KMS-11 (cell line): ENCODE data around the gene GPR137B.

Experiments used
- H2AFZ ChIP-seq: fragments of 200-600 bp; sonication (generic); 2 replicates; pipeline ENCODE4 v1.6.1; 2016; ENCODE audit warnings: antibody characterized with exemption, mixed run types, low read depth
- H3K27ac ChIP-seq: fragments of 200-600 bp; sonication (generic); 2 replicates; pipeline ENCODE4 v1.6.1; 2016; ENCODE audit warnings: mild to moderate bottlenecking, mixed run types
- H3K27me3 ChIP-seq: fragments of 200-600 bp; sonication (generic); 2 replicates; pipeline ENCODE4 v1.6.1; 2017; ENCODE audit warnings: mild to moderate bottlenecking, low read depth, mixed run types, moderate library complexity; ENCODE audit not compliant: insufficient read depth
- H3K36me3 ChIP-seq: fragments of 200-600 bp; sonication (generic); 2 replicates; pipeline ENCODE4 v1.6.1; 2017; ENCODE audit warnings: mild to moderate bottlenecking, mixed run types; ENCODE audit not compliant: insufficient read depth
- H3K4me1 ChIP-seq: fragments of 200-600 bp; sonication (generic); 2 replicates; pipeline ENCODE4 v1.6.1; 2016; ENCODE audit warnings: mild to moderate bottlenecking, low read depth, mixed run types; ENCODE audit not compliant: poor library complexity, severe bottlenecking
- H3K4me2 ChIP-seq: fragments of 200-600 bp; sonication (generic); 2 replicates; pipeline ENCODE4 v1.7.0; 2016; ENCODE audit warnings: mild to moderate bottlenecking, mixed run types
- H3K4me3 ChIP-seq: fragments of 200-600 bp; sonication (generic); IDR thresholded peaks from 2 replicates; pipeline ENCODE4 v1.6.1; 2017; ENCODE audit warnings: low read depth, low read length, mixed read lengths; ENCODE audit not compliant: insufficient read depth
- H3K79me2 ChIP-seq: fragments of 200-600 bp; sonication (generic); 2 replicates; pipeline ENCODE4 v1.6.1; 2016; ENCODE audit warnings: low read depth, mixed run types; ENCODE audit not compliant: insufficient read depth
- H3K9ac ChIP-seq: fragments of 200-600 bp; sonication (generic); 2 replicates; pipeline ENCODE4 v1.6.1; 2016; ENCODE audit warnings: mild to moderate bottlenecking, mixed run types
- H4K20me1 ChIP-seq: fragments of 200-600 bp; sonication (generic); 2 replicates; pipeline ENCODE4 v1.6.1; 2016; ENCODE audit warnings: mild to moderate bottlenecking, mixed run types; ENCODE audit not compliant: insufficient read depth
- CTCF ChIP-seq: fragments of 200-600 bp; sonication (generic); conservative IDR thresholded peaks from 2 replicates; pipeline ENCODE4 v1.6.1; 2017; ENCODE audit warnings: low read depth, mild to moderate bottlenecking, antibody characterized with exemption, low read length, moderate library complexity, mixed read lengths

The GPR137B gene

DNA sequence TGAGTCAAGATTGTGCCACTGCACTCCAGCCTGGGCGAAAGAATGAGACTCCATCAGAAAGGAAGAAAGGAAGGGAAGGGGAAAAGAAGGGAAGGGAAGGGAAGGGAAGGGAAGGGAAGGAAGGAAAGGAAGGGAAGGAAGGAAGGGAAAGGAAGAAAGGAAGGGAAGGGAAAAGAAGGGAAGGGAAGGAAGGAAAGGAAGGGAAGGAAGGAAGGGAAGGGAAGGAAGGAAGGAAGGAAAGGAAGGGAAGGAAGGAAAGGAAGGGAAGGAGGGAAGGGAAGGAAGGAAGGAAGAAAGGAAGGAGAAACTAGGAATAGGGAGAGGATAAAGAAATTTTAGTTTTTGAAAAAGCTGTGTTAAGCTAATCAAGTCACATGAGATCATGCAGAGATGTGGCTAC is 44.1 kb upstream of the GPR137B start:
- Histone ChIP-seq H3K9ac (no peak overlapping the region), H3K27ac (no peak overlapping the region), H2AFZ (no peak overlapping the region), H4K20me1 (no peaks in the 10 kb centered on the region), H3K4me3 (no peak overlapping the region), H3K4me2 (no peak overlapping the region), H3K4me1 (peaks cover 5% of the 10 kb centered on the region), H3K36me3 (no peaks in the 10 kb centered on the region), H3K27me3 (no peaks in the 10 kb centered on the region), H3K79me2 (no peaks in the 10 kb centered on the region)
- no peak for TF ChIP-seq CTCF

- H2AFZ ChIP-seq: no peak overlapping the region
- H3K4me3 ChIP-seq: no peak overlapping the region
- H3K79me2 ChIP-seq: no peaks in the 10 kb centered on the region
- H3K27me3 ChIP-seq: no peaks in the 10 kb centered on the region
- H3K36me3 ChIP-seq: no peaks in the 10 kb centered on the region
- TF ChIP-seq CTCF: no peak
- H3K27ac ChIP-seq: no peak overlapping the region
- H3K4me1 ChIP-seq: peaks cover 6% of the 10 kb centered on the region
- no peak overlapping the region for H3K4me2 ChIP-seq
- H3K9ac ChIP-seq: no peak overlapping the region
- no peaks in the 10 kb centered on the region for H4K20me1 ChIP-seq
These were observed 42.9 kb upstream of the GPR137B start for GRCh38 chr1:236099355-236099974.

DNA sequence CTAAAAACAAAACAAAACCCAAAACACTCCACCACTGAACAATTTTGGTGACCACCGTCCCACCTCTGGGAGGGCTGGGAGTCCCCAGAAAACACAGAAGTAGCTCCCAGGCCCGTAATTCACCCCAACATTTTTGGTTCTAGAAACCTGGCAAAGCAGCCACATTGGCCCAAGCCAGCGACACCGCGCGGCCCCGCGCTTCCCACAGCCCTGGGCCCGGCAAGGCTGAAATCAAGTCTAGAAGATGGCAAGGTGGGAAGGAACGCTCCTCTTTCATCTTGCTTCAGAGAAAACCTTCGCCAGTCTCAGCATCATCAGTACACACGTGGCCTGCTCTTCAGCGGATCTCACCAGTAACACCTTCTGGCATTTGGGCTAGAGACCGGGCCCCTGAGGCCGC is 41.5 kb upstream of the GPR137B start:
- no peak for TF ChIP-seq CTCF
- H3K79me2 ChIP-seq: no peaks in the 10 kb centered on the region
- no peaks in the 10 kb centered on the region for H3K27me3 ChIP-seq
- no peaks in the 10 kb centered on the region for H4K20me1 ChIP-seq
- no peak overlapping the region for H2AFZ ChIP-seq
- no peaks in the 10 kb centered on the region for H3K36me3 ChIP-seq
- H3K4me1 ChIP-seq: peaks cover 6% of the 10 kb centered on the region
- H3K9ac ChIP-seq: no peak overlapping the region
- H3K4me2 ChIP-seq: no peak overlapping the region
- no peak overlapping the region for H3K4me3 ChIP-seq
- H3K27ac ChIP-seq: no peak overlapping the region

- no peak for TF ChIP-seq CTCF
- Histone ChIP-seq H3K27me3 (no peaks in the 10 kb centered on the region), H3K79me2 (no peaks in the 10 kb centered on the region), H4K20me1 (no peaks in the 10 kb centered on the region), H3K4me2 (no peak overlapping the region), H2AFZ (no peak overlapping the region), H3K36me3 (no peaks in the 10 kb centered on the region), H3K4me1 (peaks cover 6% of the 10 kb centered on the region), H3K4me3 (no peak overlapping the region), H3K27ac (no peak overlapping the region), H3K9ac (no peak overlapping the region)
These were observed 40.8 kb upstream of the GPR137B start for GRCh38 chr1:236101233-236102200.
